ENCODE results near the gene PRSS2.

PRSS2 gene

DNA sequence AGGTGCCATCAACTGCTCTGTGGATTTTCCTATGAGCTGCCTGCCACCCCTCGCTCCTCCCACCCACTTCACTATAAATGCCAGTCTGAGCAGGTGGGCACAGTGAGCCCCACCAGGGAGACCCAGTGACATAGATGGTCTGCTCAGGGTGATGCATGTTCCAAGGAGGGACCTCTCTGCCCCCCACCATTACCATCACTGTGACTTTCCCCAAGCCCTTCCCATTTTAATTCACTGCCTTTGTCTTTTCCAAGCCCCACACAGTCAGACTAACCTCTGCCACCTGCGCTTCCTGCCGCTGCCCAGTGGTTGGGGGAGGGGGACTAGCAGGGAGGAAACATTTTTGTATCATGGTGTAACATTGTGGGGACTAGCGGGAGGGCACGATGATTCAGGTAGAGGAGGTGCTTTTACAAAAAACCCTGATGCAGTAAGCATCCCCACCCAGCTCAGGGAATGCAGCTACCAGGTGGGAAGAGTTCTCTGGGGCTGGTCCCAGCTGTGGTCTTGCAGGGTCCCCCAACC is 24.6 kb downstream of the PRSS2 start:
- H3K4me3 ChIP-seq (ENCODE audit: low read length): no peak overlapping the region
- no peak for DNase-seq (ENCODE audit: low read depth)
- TF ChIP-seq, protein P1, sequence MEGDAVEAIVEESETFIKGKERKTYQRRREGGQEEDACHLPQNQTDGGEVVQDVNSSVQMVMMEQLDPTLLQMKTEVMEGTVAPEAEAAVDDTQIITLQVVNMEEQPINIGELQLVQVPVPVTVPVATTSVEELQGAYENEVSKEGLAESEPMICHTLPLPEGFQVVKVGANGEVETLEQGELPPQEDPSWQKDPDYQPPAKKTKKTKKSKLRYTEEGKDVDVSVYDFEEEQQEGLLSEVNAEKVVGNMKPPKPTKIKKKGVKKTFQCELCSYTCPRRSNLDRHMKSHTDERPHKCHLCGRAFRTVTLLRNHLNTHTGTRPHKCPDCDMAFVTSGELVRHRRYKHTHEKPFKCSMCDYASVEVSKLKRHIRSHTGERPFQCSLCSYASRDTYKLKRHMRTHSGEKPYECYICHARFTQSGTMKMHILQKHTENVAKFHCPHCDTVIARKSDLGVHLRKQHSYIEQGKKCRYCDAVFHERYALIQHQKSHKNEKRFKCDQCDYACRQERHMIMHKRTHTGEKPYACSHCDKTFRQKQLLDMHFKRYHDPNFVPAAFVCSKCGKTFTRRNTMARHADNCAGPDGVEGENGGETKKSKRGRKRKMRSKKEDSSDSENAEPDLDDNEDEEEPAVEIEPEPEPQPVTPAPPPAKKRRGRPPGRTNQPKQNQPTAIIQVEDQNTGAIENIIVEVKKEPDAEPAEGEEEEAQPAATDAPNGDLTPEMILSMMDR (conservative IDR thresholded peaks at IDR 0.05; ENCODE audit: low read depth, low read length): no peak

DNA sequence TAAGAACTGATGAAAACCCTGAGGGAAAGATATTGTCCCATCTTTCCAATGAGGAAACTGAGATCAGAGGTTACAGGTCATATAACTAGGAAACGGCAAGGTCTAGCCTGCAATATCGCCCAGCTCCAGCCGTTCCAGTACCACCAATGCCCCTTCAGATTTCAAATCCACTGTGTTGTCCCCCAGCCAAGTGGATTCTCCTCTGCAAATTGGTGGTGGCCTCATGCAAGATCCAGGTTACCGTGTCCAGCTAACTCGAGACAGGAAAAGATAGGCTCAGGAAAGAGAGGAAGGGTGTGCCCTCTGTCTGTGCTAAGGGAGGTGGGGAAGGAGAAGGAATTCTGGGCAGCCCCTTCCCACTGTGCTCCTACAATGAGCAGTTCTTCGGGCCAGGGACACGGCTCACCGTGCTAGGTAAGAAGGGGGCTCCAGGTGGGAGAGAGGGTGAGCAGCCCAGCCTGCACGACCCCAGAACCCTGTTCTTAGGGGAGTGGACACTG is 25.3 kb downstream of the PRSS2 start:
- no peak for DNase-seq (ENCODE audit: low read depth)

GRCh38 chr7:142796501-142797390 is 26.0 kb downstream of the PRSS2 start:
- TF ChIP-seq, protein P1 (conservative IDR thresholded peaks at IDR 0.05; ENCODE audit: low read depth, low read length): no peak
- no peak for DNase-seq (ENCODE audit: low read depth)
- H3K4me3 ChIP-seq (ENCODE audit: low read length): peak overlapping the region; percentile 48

More for the DNA sequence above, 25.3 kb downstream of the PRSS2 start:
- H3K4me3 ChIP-seq (ENCODE audit: low read length): no peak overlapping the region
- TF ChIP-seq, protein P1 (conservative IDR thresholded peaks at IDR 0.05; ENCODE audit: low read depth, low read length): no peak

DNA sequence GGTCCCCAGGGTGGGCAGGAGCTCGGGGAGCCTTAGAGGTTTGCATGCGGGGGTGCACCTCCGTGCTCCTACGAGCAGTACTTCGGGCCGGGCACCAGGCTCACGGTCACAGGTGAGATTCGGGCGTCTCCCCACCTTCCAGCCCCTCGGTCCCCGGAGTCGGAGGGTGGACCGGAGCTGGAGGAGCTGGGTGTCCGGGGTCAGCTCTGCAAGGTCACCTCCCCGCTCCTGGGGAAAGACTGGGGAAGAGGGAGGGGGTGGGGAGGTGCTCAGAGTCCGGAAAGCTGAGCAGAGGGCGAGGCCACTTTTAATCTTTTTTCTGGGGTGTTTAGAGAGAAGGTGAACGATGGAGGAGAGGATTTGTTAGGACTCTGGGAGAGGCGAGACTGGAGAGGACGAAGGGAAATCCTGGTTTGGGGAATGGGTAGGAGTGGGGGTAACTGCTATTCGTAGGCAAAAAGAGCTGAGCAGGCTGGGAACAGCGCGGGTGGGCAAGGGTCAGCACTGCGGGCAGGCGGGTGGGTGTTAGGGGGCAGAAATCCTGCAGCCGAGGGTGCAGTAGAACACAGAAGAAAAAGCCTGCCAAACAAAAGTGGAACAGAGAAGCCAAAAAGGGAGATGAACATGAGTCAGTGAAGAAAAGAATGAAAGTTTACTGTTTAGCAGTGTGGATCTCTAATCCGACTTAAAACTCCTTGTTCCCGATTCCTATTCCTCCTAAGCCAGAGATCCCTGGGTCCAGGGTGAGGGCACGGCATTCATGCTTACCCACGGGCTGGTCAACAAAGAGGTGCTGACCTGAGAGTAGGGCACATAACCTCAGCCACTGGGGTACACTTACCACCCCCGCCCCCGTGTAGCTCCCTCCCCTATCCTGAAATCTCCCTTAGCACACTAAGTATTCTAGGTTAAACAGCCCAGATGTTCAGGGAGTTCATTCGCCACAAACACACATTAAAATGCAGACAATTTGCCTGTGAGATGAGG is 26.9 kb downstream of the PRSS2 start:
- peak overlapping the region; percentile 48 for H3K4me3 ChIP-seq (ENCODE audit: low read length)
- TF ChIP-seq, protein P1 (conservative IDR thresholded peaks at IDR 0.05; ENCODE audit: low read depth, low read length): no peak
- no peak for DNase-seq (ENCODE audit: low read depth)

GRCh38 chr7:142798451-142799436 is 28.0 kb downstream of the PRSS2 start:
- DNase-seq (ENCODE audit: low read depth): no peak
- TF ChIP-seq, protein P1 (conservative IDR thresholded peaks at IDR 0.05; ENCODE audit: low read depth, low read length): no peak
- H3K4me3 ChIP-seq (ENCODE audit: low read length): no peak overlapping the region

DNA sequence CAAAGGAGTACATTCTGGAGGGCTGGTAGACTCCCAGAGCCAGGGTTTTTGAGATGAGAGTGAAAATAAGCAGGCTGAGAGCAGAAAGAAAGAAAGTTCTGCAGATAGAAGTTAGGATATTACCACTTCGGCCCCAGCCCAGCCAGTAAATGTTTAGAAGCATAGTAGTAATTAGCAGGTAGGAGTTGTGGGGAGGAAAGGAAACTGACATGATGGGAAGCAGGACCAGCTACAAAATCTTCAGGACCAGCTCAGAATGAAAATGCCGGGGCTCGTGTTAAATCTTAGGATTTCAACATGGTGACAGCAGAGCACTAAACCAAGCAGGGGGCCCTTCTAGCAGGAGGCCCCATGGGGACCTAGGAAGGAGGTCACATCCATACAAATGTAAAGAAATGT is 28.7 kb downstream of the PRSS2 start:
- TF ChIP-seq, protein P1 (conservative IDR thresholded peaks at IDR 0.05; ENCODE audit: low read depth, low read length): no peak
- H3K4me3 ChIP-seq (ENCODE audit: low read length): no peak overlapping the region
- no peak for DNase-seq (ENCODE audit: low read depth)

All from retinal pigment epithelial cell (primary cell).